Transverse colon (tissue), 4 donors: Measurements from ENCODE around the gene NKAIN2. TPM values are rescaled to one million over a fixed set of nuclear protein-coding genes. Genes with fewer than 3 reads are reported as not detected.

Source experiments
- DNase-seq: peaks from one replicate; pipeline ENCODE4 v3.0.0-alpha.2; 2019
- H3K27ac ChIP-seq, 4 donors: fragments of 200-600 bp; sonication (generic); 2 replicates each; pipeline ENCODE4 v1.5.1; 2016 to 2018; ENCODE audit warnings: inconsistent platforms in 4 of 4
- H3K27me3 ChIP-seq: fragments of 200-600 bp; sonication (generic); 2 replicates; pipeline ENCODE4 v1.5.1; 2017; ENCODE audit warnings: inconsistent platforms
- H3K36me3 ChIP-seq, 4 donors: fragments of 200-600 bp; sonication (generic); 2 replicates each; pipeline ENCODE4 v1.5.1; 2017 to 2019; ENCODE audit warnings: inconsistent platforms in 4 of 4
- H3K4me1 ChIP-seq, 4 donors: fragments of 200-600 bp; sonication (generic); 2 replicates each; pipeline ENCODE4 v1.5.1; 2017 to 2020; ENCODE audit warnings: inconsistent platforms in 4 of 4
- H3K4me3 ChIP-seq, 4 donors: fragments of 200-600 bp; sonication (generic); 1 replicate in 1 of 4; 2 replicates in 3 of 4; pipeline versions ENCODE4 v1.5.1 to v1.6.1; 2017 to 2019; ENCODE audit warnings: inconsistent platforms in 4 of 4
- H3K9me3 ChIP-seq, 2 donors: fragments of 200-600 bp; sonication (generic); 2 replicates each; pipeline ENCODE4 v1.5.1; 2017 to 2019; ENCODE audit warnings: inconsistent platforms in 2 of 2
- EP300 ChIP-seq: sonication (generic); formaldehyde crosslinking; IDR thresholded peaks from one replicate; pipeline ENCODE4 v1.6.1; 2017; ENCODE audit warnings: antibody characterized with exemption, low read depth
- POLR2A ChIP-seq: fragments of 450-650 bp; IDR thresholded peaks from one replicate; pipeline ENCODE4 v1.6.1; 2016; ENCODE audit warnings: antibody characterized with exemption, mild to moderate bottlenecking, moderate library complexity
- POLR2AphosphoS5 ChIP-seq, 3 donors: sonication (generic); formaldehyde crosslinking; IDR thresholded peaks; one replicate each; pipeline ENCODE4 v1.6.1; 2016; ENCODE audit warnings: antibody characterized with exemption in 3 of 3
- WGBS, 2 donors: methylation state at CpG; one replicate each; pipeline ENCODE4 v1.1.5; 2018; ENCODE audit warnings: low coverage in 1 of 2; 5-methylcytosine and 5-hydroxymethylcytosine counted together
- in situ Hi-C, 4 donors: fragments of 200-750 bp; cut with MboI; loops; one replicate each; pipeline versions ENCODE4 v1.15.0 to v1.15.1; 2017; ENCODE audit warnings: low sequenced_read_pairs in 3 of 4, low pct_ligation_motif_present in 1 of 4, low pct_unique_long_range_greater_than_20kb in 1 of 4
- intact Hi-C: fragments of 100-400 bp; cut with DNase I; formaldehyde crosslinking; loops from one replicate; pipeline ENCODE4 v1.15.1; 2023; ENCODE audit warnings: low total_unique reads
- total RNA-seq, 4 donors: library from RNA; depleted of rRNA; stranded (reverse); fragments of >200 nt; gene quantifications; one replicate each; pipeline ENCODE4 v1.1.0, GENCODE V29; 2016
- TF ChIP-seq, protein P1 (sequence below), 5 experiments: fragments of 200-600 bp in 3 of 5; fragments of 450-650 bp in 2 of 5; sonication (generic) in 3 of 5; IDR thresholded peaks; 1 replicate in 2 of 5; 2 replicates in 3 of 5; pipeline ENCODE4 v1.5.1; 2016 to 2017; ENCODE audit warnings: antibody characterized with exemption in 5 of 5, inconsistent platforms in 3 of 5, mild to moderate bottlenecking in 2 of 5, moderate library complexity in 1 of 5

NKAIN2 gene
- total RNA-seq, 4 donors from 2014 or later: 0.32 TPM; not detected in 3

DNA sequence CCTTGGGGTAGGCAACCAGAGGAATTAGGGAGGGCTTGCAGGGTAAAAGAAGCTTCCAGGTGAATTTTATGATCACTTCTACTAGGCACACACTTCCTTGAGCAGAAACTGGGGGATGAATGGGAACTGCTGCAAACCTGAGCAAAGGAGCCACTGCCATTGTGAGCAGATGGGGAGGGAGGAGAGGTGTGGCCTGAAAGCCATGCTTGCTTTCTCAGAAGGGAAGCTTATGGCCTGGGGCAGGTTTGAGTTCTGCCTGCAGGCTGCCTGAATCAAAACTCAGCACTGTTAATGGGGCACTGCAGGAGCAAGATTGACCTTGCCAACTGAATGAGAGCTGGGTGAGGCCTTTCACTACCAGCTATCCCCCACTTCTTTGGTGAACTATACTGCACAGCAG, 328.1 kb downstream of the NKAIN2 start:
- TF ChIP-seq POLR2AphosphoS5 (IDR thresholded peaks at IDR 0.05) (no peak), POLR2A (no peak), EP300 (no peak)
- TF ChIP-seq, protein P1, sequence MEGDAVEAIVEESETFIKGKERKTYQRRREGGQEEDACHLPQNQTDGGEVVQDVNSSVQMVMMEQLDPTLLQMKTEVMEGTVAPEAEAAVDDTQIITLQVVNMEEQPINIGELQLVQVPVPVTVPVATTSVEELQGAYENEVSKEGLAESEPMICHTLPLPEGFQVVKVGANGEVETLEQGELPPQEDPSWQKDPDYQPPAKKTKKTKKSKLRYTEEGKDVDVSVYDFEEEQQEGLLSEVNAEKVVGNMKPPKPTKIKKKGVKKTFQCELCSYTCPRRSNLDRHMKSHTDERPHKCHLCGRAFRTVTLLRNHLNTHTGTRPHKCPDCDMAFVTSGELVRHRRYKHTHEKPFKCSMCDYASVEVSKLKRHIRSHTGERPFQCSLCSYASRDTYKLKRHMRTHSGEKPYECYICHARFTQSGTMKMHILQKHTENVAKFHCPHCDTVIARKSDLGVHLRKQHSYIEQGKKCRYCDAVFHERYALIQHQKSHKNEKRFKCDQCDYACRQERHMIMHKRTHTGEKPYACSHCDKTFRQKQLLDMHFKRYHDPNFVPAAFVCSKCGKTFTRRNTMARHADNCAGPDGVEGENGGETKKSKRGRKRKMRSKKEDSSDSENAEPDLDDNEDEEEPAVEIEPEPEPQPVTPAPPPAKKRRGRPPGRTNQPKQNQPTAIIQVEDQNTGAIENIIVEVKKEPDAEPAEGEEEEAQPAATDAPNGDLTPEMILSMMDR (IDR thresholded peaks at IDR 0.05): no peak
- intact Hi-C loops (no loop called here), in situ Hi-C loops (no loop called here)
- peaks cover 0 to 4% of the 10 kb centered on the region in 2 donors for H3K9me3 ChIP-seq
- H3K4me1 ChIP-seq: no peaks in the 10 kb centered on the region
- no peak for DNase-seq
- H3K36me3 ChIP-seq: no peaks in the 10 kb centered on the region
- H3K27ac ChIP-seq: no peak overlapping the region
- H3K4me3 ChIP-seq: no peak overlapping the region
- no peaks in the 10 kb centered on the region for H3K27me3 ChIP-seq

DNA sequence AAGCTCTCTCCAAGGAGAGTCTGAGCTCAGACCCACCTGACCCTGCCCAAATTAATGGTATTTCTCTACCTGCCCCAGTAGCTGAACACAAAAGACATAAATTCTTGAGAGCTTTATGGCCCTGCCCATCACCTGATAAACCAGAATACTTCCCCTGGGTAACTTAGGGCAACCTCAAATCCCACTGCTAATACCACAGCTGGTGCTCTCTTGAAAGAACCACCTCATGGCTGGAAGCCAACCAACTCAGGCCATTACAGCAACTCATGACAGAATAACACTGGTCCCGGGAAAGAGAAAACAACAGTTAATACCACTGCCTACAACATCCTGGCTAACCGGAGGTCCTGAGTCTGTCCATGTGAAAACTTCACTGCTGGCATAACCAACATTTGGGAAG, 328.6 kb downstream of the NKAIN2 start:
- WGBS, 2 donors: 75% methylated on average over 2 of the region's 2 CpGs; no CpG with 5 or more reads in 1 of the 2 donors
- Histone ChIP-seq H3K4me3 (no peak overlapping the region), H3K36me3 (no peaks in the 10 kb centered on the region), H3K9me3 (peaks cover 0 to 4% of the 10 kb centered on the region in 2 donors), H3K27ac (no peak overlapping the region), H3K4me1 (no peaks in the 10 kb centered on the region), H3K27me3 (no peaks in the 10 kb centered on the region)
- intact Hi-C loops: no loop called here
- TF ChIP-seq, protein P1 (IDR thresholded peaks at IDR 0.05): no peak
- no peak for TF ChIP-seq POLR2A
- TF ChIP-seq EP300: no peak
- no peak for TF ChIP-seq POLR2AphosphoS5 (IDR thresholded peaks at IDR 0.05)
- in situ Hi-C loops: no loop called here
- DNase-seq: no peak

DNA sequence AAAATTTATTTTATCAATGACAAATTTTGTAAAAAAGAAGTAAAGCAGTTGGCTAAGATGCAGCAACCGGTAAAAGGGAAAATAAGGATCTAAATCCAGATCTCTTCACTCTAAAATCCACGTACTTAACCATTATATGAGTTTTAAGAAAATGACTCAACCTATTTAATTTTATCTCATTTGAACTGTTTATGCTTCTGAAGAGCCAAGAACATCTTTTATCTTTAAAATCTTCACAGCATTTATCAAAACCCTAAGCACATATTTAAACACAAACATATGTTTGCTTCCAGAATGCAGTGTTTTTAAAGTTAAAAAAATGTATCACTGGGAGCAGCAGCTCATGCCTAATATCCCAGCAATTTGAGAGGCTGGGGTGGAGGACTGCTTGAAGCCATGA, 339.2 kb downstream of the NKAIN2 start:
- Histone ChIP-seq H3K27ac (no peak overlapping the region), H3K4me1 (no peaks in the 10 kb centered on the region), H3K9me3 (no peaks in the 10 kb centered on the region), H3K36me3 (no peaks in the 10 kb centered on the region), H3K4me3 (no peak overlapping the region), H3K27me3 (no peaks in the 10 kb centered on the region)
- no peak for DNase-seq
- intact Hi-C loops (no loop called here), in situ Hi-C loops (no loop called here)
- 69 to 89% methylated on average over 2 of the region's 2 CpGs for WGBS, 2 donors
- TF ChIP-seq POLR2AphosphoS5 (IDR thresholded peaks at IDR 0.05): no peak
- no peak for TF ChIP-seq EP300
- TF ChIP-seq, protein P1 (IDR thresholded peaks at IDR 0.05): no peak
- TF ChIP-seq POLR2A: no peak

DNA sequence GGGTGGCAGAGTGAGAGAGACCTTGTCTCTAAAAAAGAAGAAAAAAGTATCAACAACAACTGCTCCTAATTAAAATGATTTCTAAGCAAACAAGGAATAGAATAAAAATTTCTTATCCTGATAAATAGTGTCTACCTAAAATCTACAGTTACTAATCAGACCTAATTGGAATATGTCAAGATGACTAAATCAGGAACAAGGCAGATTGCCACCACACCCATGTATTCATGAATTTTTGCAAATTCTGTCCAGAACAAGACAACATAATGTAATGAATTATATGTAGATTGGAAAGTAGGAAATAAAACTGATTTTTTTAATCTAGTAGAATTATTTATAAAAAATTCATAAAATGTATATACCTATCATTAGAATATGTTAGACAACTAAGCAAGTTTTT, 339.8 kb downstream of the NKAIN2 start:
- in situ Hi-C loops: no loop called here
- TF ChIP-seq, protein P1 (IDR thresholded peaks at IDR 0.05): no peak
- TF ChIP-seq POLR2A (no peak), EP300 (no peak), POLR2AphosphoS5 (IDR thresholded peaks at IDR 0.05) (no peak)

More for the DNA sequence above, 339.8 kb downstream of the NKAIN2 start:
- intact Hi-C loops: no loop called here
- Histone ChIP-seq H3K4me1 (no peaks in the 10 kb centered on the region), H3K27ac (no peak overlapping the region), H3K4me3 (no peak overlapping the region), H3K27me3 (no peaks in the 10 kb centered on the region), H3K9me3 (no peaks in the 10 kb centered on the region), H3K36me3 (no peaks in the 10 kb centered on the region)
- DNase-seq: no peak
